GM18502 (cell line): Measurements from ENCODE around the gene PAM16.

ENCODE experiments used
- ATAC-seq: cut with Tn5 transposase; IDR thresholded peaks from one replicate; pipeline ENCODE4 v1.9.1; 2021; ENCODE audit warnings: mild to moderate bottlenecking; ENCODE audit not compliant: unreplicated experiment, poor library complexity

The PAM16 gene

GRCh38 chr16:4322121-4323052 lies 28.7 kb downstream of the PAM16 start:
- ATAC-seq = no peak

GRCh38 chr16:4321286-4322120 lies 29.6 kb downstream of the PAM16 start:
- ATAC-seq = no peak

- no peak for ATAC-seq
Measured at GRCh38 chr16:4320571-4321137, 30.5 kb downstream of the PAM16 start.

GRCh38 chr16:4319454-4320421 lies 31.4 kb downstream of the PAM16 start:
- peak; percentile 56 for ATAC-seq

- no peak for ATAC-seq
Measured at GRCh38 chr16:4318967-4319366, 32.2 kb downstream of the PAM16 start.

GRCh38 chr16:4318451-4318910 lies 32.6 kb downstream of the PAM16 start:
- no peak for ATAC-seq

GRCh38 chr16:4317532-4318450 lies 33.3 kb downstream of the PAM16 start:
- ATAC-seq = no peak

GRCh38 chr16:4316864-4317531 lies 34.1 kb downstream of the PAM16 start:
- ATAC-seq = no peak

GRCh38 chr16:4316108-4316863 lies 34.8 kb downstream of the PAM16 start:
- ATAC-seq = no peak

GRCh38 chr16:4315186-4316107 lies 35.7 kb downstream of the PAM16 start, which contains the start of gene GLIS2:
Gene GLIS2, plus strand, starts transcription at chr16:4316067. Its CDS starts 16,214 bp downstream, at chr16:4332281.
- ATAC-seq = no peak

- no peak for ATAC-seq
Measured at GRCh38 chr16:4314532-4315185, 36.5 kb downstream of the PAM16 start.

GRCh38 chr16:4313563-4314531 lies 37.3 kb downstream of the PAM16 start:
- ATAC-seq = no peak

- no peak for ATAC-seq
Measured at GRCh38 chr16:4309833-4310266, 41.3 kb downstream of the PAM16 start.

- ATAC-seq = no peak
Measured at GRCh38 chr16:4309102-4309832, 41.9 kb downstream of the PAM16 start.
